CD4-positive, alpha-beta T cell treated with Interleukin-15 for 4 hours (primary cell): ENCODE data around the gene ELFN2.

Experiments
- DNase-seq: peaks from one replicate; pipeline ENCODE4 v3.0.0-alpha.2; 2020; ENCODE audit warnings: low spot score

Gene ELFN2

GRCh38 chr22:37357446-37358075 is 69.7 kb downstream of the ELFN2 start:
- DNase-seq: no peak

GRCh38 chr22:37356922-37357321 is 70.4 kb downstream of the ELFN2 start:
- no peak for DNase-seq

DNA sequence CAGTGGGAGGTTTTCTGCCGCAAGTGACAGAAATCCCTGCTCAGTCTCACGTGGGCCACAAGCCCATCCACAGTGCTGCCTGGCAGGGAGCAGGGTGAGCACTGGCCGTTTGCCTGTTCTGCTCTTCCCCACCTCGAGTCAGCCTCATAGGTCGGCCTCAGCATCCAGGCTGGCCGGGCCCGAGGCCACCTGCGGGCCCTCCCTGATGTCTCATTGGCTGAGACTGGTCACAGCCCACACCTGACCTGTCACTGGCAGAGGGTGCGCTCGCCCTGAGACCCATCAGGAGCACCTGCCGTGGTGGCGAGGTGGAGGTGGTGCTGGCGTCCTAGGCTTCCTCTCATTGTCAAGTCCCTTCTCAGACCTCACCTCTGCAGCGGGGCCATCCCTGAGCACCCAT is 72.1 kb downstream of the ELFN2 start:
- DNase-seq: no peak

- DNase-seq: no peak
Measured at GRCh38 chr22:37354670-37355069, 72.6 kb downstream of the ELFN2 start.

DNA sequence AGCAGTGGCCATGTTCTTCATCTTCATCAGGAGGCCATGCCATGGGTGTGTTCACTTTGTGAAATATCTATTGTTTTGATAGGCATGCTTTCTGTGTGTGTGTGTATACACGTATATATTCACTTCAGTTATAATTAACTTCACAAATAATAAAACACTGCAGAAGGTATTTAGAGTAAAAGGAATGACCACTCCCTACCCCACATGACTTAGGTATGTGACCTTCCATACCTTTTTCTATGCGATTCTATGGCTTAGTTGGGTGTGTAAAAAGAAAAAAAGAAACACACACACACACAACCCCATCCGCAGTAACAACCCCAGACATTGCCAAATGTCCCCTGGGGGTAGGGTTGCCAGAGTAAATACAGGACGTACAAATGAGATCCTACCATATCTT is 73.0 kb downstream of the ELFN2 start:
- no peak for DNase-seq

DNA sequence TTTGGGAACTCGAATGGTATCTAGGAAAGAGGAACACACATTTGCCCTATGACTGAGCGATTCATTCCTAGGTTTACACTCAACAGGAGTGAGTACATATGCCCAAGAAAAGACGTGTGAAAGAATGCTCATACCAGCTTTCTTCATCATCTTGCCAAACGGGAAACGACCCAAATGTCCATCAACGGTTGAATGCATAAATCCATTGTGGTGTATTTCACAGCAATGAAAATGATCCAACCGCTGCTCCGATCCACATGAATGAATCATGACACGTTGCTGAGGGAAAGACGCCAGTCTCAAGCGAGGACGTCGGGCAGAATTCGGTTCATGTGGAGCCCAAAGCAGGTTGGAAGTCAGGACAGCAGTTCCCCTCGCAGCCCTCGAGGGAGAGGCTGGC is 73.4 kb downstream of the ELFN2 start:
- no peak for DNase-seq

DNA sequence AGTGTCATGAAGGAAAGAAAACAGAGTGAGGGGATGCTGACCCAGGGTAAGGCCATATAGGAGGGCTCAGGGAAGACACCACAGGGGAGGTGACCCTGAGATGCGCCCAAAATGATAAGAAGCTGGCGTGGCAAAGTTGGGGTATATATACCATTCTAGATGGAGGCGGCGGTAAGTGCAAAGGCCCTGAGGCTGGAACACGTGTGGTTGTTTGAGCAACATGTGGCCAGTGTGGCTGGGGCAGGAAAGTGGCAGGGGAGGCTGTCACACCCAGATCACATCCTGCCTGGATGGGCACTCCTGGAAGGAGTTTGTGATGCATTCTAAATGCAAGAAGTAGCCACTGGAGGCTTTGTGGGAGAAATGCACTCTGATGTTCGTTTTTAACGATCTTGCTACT is 74.8 kb downstream of the ELFN2 start:
- DNase-seq: no peak

DNA sequence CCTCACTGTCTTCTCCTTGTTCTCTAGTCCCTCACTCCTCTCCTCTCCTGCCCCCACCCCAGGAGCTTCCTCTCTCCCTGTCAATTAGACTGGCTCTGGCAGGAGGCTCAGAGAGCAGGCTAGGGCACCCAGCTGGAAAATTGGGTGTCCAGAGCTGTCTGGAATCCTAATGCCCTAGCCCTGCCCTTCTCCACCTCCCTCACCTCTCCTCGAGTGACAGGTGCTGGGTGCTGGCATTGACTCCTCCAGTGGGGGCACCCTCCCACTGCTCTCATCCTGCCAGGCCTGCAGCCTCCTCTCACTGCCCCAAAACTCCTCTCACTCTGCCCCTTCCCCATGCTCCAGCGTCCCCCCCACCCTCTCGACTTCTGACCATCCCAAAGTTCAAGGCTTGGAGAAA is 76.0 kb downstream of the ELFN2 start:
- DNase-seq: no peak

DNA sequence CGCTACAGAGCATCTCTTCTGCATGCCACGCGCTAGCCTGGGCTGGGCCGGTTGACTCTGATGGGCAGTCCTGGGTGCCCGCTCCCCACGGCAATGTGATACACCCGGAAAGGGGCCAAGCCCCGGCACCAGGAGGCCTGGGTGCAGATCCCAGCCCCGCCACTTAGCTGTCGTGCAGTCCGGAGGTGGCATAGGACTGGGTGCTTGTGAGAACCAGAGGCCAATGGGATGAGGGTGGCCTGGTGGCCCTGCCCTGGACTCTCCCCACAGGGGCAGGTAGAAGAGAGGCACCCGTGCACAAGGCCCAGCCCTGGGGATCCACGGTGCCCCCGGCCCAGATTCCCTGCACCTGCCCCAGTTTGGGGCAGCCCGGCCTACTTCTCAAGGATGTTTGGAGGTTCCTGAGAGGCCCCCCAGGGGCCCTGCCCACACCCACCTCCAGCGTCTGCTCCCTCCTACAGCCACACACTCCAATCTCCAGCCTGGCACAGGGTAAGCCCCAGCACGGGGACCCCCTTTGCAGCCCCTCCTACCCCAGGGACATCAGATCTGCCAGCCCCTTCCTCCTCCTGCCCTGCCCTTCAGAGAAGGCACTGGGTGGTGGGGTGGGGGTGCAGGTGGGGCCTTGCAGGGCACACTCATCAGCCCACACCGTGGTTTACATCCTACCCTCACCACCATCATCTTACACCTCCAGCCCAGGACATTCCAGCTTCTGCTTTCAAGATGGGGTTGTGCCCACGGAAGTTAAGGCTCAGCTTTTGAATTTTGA is 78.0 kb downstream of the ELFN2 start:
- DNase-seq: no peak

GRCh38 chr22:37346505-37346895 is 80.8 kb downstream of the ELFN2 start:
- no peak for DNase-seq

GRCh38 chr22:37345863-37346504 is 81.3 kb downstream of the ELFN2 start:
- no peak for DNase-seq

GRCh38 chr22:37344735-37345449 is 82.4 kb downstream of the ELFN2 start:
- DNase-seq: no peak

GRCh38 chr22:37343863-37344734 is 83.2 kb downstream of the ELFN2 start:
- no peak for DNase-seq

- DNase-seq: no peak
Measured at GRCh38 chr22:37343348-37343747, 83.9 kb downstream of the ELFN2 start.

GRCh38 chr22:37342065-37342464 is 85.2 kb downstream of the ELFN2 start:
- no peak for DNase-seq

DNA sequence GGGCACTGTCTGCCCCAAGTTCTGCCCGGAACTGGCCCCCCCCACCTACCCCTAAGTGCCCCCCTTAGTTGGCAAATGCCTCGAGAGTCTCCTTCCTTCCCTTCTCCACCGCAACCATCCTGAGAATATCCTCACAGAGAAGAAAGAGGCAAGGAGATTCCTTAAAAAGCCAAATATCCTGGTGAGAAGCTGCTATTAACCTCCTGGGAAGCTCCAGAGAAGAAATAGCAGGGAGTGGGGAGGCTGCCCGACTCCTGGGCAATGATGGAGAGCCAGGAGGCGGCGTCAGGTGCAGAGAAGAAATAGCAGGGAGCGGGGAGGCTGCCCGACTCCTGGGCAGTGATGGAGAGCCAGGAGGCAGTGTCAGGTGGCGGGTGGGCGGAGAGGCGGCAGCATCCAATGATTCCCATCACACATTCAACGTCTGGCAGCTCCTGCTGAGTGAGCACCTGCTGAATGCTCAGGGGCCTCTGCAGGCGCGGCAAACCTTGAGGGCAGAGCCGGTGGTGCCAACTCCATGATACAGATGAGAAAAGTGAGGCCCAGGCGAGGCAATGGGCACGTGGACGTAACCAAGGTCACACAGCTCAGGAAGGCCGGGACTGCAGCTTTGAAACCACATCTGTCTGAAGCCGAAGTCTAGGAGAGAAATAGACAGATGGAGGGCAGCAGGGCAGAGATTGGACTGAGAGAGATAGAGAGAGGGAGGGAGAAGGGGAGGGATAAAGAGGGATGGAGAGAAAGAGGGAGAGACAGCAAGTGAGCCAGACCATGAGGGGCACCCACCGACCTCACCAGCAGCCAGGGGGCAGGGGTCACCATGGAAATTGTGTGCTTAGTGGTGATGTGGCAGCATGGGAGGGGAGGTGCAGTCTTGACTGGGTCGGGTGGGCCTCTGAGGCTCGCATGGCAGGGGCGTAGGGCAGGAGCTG is 86.7 kb downstream of the ELFN2 start:
- no peak for DNase-seq

DNA sequence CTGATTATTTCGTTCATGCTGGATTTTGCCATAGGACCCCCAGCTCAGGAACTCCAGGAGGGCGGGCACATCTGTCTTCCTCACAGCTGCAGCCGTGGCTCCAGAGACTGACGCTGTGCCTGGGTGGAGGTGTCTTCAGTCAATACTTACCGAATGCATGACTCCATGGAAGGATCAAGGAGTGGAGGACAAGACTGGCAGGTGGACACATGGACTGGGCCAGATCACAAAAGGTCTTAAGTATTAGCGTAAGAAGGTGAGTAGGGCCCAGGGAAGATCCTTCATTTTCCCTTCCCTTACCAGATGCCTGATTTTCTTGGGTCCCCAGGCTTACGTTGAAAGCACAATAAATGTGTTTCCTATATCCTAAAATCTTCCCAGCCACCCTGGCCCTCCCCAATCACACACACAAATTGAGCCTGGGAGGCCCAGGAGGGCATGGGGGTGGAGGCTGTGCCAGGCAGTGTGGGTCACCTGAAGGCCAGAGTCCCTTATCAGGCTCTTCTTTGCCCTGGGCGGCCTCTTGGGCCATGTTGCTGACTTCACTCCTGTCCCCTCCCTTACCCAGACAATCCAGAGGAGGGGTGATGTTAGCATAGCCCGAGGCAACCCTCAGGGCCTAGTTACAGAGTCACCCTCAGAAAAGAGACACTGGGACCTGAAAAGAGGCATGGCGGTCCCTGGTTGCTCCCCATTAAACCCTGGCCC is 88.6 kb downstream of the ELFN2 start:
- DNase-seq: no peak

GRCh38 chr22:37337204-37337943 is 89.9 kb downstream of the ELFN2 start:
- no peak for DNase-seq

GRCh38 chr22:37336579-37336978 is 90.7 kb downstream of the ELFN2 start:
- no peak for DNase-seq
